SHP77 treated with DMSO at 0.1 percent for 48 hours (cell line): ENCODE results near the gene PGAM2.
A peak's percentile ranks its signal among the peaks of the same experiment; 100 is the strongest.
"Not testable (repeated sequence)": the region's sequence is repeated elsewhere in the genome, so short reads cannot be mapped to it uniquely, and the experiment has no call there.

Experiments used
- DNase-seq: peaks from one replicate; lab custom pipeline; 2025; lab: John Stamatoyannopoulos, UW

Gene PGAM2

GRCh38 chr7:44019825-44020224 lies 45.5 kb downstream of the PGAM2 start:
- not testable (repeated sequence) for DNase-seq

- peak; percentile 97 for DNase-seq
Observed at GRCh38 chr7:44018857-44019807, 46.2 kb downstream of the PGAM2 start.

DNA sequence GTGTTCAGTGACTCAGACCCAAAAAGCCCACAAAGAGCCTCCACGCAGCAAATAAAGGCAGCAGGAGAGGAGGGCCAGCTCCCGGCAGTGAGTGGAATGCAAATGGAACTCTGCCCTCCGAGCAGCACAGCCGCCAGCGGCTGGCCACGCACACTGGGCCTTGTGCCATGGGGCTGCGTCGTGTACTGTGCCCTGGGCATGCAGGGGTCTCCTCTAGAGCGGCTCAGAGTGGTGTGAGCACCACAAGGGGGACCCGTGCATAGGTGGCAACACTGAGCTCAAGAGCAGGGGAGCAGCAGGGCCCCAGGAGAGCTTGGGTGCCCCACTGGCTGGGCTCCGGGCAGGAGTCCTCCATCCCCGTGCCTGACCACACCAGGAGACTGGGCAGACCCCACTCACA lies 50.3 kb downstream of the PGAM2 start:
- not testable (repeated sequence) for DNase-seq
